Pons (tissue), 1 donor: ENCODE measurements around the gene FAIM2.
"Not testable (repeated sequence)": the region's sequence is repeated elsewhere in the genome, so short reads cannot be mapped to it uniquely, and the experiment has no call there.

Experiments used
- DNase-seq: peaks from one replicate; pipeline ENCODE4 v3.0.0-alpha.2; 2016; ENCODE audit warnings: low spot score

FAIM2 gene

DNA sequence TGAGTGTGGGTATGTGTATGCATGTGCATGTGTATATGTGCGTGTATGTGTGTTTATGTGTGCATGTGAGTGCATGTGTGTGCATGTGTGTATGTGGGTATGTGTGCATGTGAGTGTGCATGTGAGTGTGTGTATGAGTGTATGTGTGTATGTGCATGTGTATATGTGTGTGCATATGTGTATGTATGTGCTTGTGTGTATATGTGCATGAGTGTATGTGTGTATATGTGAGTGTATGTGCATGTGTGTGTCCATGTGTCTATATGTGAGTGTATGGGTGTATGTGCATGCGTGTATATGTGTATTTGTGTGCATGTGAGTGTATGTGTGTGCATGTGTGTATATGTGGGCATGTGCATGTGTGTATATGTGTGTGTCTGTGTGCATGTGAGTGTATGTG is 25.7 kb downstream of the FAIM2 start:
- DNase-seq, result no peak

- DNase-seq, result no peak
Measured at GRCh38 chr12:49877066-49877465, 26.6 kb downstream of the FAIM2 start.

DNA sequence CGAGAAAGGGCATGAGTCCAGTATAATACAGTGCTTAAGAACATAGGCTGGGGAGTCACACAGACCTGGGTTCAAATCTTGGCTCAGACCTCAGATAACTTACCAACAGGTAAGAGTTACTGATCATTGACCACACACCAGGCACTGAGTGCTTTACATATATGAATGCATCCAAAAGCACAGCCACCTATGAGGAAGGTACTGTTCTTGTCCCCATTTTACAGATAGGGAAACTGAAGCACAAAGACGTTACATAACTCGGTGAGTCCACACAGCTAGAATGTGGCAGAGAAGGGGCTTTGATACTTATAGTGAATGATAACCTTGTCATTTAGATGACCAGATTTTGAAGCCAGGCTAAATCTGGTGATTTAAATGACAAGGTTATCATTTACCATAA is 27.6 kb downstream of the FAIM2 start:
- DNase-seq, result no peak

- DNase-seq, result no peak
Measured at GRCh38 chr12:49875115-49875720, 28.5 kb downstream of the FAIM2 start.

GRCh38 chr12:49874142-49874897 is 29.4 kb downstream of the FAIM2 start:
- peak; percentile 82 for DNase-seq

DNA sequence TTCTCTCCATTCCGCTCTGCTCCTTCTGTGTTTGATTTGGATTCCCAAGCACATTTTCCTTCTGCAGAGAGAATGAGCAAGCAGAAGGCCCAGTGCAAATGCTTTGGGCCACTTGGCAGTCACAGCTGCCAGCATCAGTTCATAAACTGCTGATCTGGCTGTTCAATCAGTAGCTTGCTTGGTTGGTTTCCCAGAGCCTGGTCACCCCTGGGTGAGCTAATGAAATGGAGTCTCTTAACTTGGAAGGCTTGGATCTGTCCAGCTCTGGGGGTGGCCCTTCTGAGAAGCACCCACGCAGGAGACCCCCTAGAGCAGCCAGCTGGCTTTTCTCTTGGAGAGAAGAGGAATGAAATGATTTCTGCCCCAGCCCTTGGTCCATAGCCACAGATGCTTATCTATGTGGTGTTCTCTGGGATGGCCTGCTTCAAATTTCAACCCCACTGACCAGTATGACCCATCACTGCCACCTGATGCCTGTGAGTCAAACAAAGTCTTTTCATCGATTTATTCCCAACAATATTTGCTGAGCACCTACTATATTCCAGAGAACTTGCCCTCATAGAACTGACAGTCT is 30.3 kb downstream of the FAIM2 start:
- DNase-seq, result peak; percentile 62

GRCh38 chr12:49872781-49873181 is 30.9 kb downstream of the FAIM2 start:
- DNase-seq, result peak; percentile 73

DNA sequence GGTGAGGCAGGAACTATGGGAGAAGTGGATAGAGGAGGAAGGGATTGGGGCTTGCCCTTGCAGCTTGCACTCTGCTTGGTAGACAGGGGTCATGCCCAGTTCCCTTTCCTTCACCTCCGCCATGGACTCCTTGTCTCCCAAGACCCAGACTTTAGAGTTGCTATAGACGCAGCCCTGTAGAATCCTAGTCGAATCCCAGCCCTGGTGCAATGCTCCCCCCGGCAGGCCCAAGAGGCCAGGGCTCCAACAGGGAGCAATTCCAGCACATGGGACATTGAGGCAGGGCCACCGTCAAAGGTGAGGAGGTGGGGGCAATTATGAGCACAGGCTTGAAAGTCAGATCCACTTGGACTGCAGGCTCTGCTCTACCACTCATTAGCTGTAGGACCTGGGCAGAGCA is 31.3 kb downstream of the FAIM2 start:
- DNase-seq, result no peak

DNA sequence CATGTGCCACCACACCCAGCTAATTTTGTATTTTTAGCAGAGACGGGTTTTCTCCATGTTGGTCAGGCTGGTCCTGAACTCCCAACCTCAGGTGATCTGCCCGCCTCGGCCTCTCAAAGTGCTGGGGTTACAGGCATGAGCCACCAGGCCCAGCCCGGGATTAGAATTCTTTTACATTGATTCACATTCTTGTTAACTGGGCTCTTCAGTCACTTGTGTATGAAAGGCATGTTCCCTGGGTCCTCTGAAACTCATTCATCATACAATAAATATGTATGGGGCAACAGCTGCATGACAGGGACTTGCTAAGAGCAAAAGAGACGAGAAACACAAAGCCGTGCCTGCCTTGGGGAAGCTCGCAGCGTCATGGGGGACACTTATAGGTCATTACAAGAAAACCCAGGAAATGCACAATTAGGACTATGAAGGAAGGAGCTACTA is 31.9 kb downstream of the FAIM2 start:
- DNase-seq, result not testable (repeated sequence)

DNA sequence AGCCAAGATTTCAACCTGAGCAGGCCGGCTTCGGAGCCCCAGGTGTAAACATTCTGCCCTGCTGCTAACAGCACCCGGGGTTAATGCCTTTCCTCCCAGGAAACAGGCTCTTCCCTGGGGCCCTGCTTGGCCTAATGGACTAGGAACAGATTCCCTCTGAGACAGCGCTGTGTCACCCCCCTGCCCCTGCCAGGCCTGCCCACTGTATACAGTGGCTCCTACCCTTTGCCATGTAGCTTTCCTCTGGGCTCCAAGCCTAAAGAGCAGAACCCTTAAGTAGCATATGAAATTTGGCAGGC is 32.5 kb downstream of the FAIM2 start:
- DNase-seq, result no peak

DNA sequence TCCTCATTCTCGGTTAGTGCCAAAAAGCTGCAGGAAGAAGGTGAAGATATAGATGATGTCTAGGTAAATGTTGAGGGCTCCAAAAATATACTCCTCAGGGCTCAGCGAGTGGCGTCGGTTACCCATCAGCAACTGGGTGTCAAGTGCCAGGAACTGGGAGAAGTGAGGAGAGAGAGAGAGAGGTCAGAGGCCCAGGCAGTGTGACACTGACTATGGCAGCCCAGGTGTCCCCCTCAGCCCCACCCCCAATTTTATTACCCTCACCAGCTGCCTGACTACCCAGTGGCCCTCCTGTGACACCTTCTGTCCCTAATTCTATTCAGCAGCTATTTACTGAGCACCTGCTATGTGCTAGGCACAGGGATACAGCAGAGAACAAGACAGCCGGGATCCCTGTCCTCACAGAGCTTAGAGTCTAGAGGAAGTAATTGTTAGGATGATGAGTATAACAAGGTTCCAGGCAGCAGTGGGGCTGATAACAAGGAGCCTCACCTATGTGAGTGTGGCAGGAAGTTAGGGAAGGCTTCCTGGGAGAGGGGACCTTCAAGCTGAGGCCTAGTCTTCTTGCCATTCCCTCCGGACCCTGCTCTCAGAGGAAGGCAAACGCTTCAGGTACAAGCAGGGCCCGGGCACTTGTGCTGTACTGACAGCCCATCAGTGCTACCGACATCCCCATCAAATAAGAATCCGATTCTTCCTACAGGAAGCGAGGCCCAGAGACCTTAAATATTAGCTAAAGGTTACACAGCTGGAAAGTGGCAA is 33.0 kb downstream of the FAIM2 start:
- DNase-seq, result no peak

GRCh38 chr12:49869816-49870500 is 33.7 kb downstream of the FAIM2 start:
- no peak for DNase-seq

DNA sequence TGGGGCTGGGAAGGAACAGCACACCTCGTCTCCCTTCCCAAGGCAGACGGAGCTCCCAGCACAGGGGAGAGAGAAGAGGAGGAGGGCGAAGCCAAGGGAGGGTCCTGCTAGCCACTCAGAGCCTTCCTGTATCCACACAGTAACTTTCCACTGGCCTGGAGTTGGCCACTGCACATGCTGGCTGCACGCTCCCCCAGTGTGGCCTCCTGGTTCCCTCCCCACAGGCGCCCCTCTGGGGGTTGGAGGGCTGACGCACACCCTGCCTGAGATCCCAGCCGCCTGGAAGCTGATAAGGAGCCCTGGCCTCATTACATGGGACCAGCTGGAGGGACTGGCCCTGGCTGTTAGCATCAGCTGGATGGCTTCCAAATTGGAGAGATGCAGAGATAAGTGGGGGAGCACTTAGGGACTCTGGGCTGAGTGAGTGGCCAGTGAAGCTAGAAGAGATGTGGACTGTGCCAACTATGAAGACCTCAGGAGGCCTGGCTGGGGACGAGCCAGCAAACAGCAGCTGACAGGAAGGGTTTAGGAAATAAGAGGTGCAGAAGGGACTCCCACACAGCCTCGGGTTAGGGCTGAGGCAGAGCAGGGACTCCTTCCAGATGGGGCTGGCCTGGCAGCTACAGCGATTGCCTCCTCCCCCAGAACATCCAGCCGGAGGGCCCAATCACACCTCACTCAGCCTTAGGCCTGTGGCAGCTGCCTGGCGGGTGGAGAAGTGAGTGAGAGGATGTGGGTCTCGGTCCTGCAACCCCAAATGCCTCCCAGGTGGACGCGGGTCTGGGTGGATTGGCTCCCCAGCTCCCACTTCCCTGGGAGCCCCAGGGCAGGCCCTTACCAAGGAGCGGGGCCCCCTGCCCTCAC is 34.5 kb downstream of the FAIM2 start:
- DNase-seq, result peak; percentile 78

DNA sequence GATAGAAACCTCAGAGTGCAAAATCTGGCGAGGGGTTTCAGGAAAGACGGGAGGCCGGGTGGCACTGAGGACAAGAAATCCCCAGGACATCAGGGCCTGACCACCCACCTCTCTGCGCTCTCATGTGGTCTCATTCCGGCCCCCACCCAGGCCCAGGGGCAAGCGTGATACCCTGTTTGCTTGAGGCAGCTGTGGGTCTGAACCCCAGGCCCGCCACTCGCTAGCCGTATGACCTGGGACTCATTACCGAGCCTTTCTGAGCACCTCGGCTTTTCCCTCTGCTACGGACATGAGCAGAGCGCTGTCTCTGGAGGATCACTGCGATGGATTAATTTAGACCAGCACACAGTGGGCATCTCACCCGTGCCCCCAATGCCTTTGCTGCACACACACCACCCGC is 35.3 kb downstream of the FAIM2 start:
- DNase-seq, result no peak

DNA sequence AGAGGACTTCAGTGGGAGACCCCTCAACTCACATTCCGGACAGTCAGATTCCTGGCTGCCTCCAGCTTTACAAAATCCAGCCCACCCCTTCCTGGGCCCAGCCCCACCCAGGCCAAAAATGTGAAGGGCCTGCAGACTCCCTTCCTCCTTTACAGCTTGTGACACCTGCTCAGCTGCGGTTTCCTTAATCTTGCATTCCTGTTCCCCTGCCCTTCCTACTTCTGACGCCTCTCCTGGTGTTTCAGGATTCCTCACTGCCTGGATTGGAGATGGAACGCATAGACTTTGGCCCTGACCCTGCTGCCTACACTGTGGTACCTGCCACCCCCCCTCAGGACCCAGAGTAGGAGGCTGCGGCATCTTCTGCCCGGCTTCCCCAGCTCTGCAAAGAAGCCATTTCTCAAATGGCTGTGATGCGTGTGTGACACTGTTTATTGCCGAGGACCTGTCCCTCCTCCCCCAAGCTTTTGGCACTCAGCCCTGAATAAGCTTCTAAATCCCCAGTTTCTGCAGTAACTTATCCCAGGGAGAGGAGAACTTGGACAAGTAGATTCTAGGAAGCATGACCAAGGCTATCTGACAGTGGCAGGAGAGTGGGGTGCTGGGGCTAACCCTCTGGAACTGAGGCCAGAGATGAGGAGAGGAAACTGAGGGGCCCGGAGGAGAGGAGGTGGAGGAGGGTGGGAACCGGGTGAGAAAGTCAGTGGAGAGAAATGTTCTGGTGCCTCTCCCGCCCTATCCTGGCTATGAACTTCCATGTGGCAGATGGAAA is 35.9 kb downstream of the FAIM2 start:
- DNase-seq, result no peak

DNA sequence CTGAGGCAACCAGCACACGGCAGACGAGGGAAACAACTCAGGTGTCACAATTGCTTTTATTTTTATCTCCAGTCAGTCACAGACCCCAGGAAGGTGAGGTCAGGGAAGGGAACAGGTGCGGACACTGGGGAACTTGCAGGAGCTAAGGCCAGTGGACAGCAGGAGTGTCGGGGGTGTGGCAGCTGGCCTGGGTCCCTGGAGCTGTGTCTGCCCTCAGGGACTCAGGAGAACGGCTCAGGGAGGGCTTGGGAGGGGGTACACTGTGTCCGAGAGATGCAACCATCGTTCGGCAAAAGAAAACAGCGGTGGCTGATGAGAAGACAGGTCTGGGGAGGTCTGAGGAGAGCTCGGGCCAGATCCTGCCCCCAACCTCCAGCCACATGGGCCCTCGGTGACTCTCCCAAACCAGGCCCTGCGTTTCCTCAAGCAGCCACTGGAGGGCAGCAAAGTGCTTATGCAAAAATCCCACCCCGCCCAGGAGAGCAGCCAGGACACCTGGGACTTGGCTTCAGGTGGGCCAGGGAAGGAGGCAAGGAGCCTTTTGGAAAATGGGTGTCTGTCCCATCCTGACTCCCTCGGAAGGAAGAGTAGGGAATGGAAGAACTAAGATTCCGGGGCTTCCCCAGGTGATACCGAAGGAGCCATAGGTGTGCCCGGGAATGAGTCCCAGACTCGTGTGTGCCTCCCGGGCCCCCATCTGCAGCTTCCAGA is 36.7 kb downstream of the FAIM2 start:
- DNase-seq, result peak; percentile 61

DNA sequence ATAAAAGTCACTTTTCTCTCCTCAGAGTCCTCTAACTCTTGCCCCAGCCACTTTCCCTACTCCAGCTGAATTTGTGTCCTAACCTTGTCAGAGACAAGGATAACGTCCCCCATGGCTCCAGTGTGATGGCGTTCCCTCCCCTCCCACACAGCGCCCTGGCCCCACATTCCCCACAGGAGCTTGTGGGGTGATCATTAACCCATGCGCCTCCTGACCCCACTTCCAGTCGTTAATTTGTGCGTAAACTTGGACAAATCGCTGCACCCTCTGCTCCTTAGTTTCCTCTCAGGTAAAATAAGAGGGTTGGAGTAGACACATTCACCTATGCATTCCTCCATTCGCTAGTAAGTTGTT is 37.9 kb downstream of the FAIM2 start:
- DNase-seq, result no peak

- DNase-seq, result no peak
Measured at GRCh38 chr12:49865109-49865781, 38.5 kb downstream of the FAIM2 start.

- no peak for DNase-seq
Measured at GRCh38 chr12:49864798-49865090, 39.0 kb downstream of the FAIM2 start.
